Neural progenitor cell (in vitro differentiated cells): Measurements from ENCODE around the gene PFDN6.

ENCODE experiments used
- EZH2 ChIP-seq: fragments of 200-600 bp; sonication (generic); IDR thresholded peaks from 2 replicates; pipeline ENCODE4 v1.6.1; 2017; ENCODE audit warnings: antibody characterized with exemption, mild to moderate bottlenecking, moderate library complexity
- TF ChIP-seq, protein P1 (sequence below): fragments of 200-600 bp; sonication (generic); IDR thresholded peaks from 2 replicates; pipeline ENCODE4 v1.5.1; 2017; ENCODE audit warnings: antibody characterized with exemption, mild to moderate bottlenecking

GRCh38 chr6:33289784-33290315, 449 bp downstream of the PFDN6 start:
- TF ChIP-seq, protein P1, sequence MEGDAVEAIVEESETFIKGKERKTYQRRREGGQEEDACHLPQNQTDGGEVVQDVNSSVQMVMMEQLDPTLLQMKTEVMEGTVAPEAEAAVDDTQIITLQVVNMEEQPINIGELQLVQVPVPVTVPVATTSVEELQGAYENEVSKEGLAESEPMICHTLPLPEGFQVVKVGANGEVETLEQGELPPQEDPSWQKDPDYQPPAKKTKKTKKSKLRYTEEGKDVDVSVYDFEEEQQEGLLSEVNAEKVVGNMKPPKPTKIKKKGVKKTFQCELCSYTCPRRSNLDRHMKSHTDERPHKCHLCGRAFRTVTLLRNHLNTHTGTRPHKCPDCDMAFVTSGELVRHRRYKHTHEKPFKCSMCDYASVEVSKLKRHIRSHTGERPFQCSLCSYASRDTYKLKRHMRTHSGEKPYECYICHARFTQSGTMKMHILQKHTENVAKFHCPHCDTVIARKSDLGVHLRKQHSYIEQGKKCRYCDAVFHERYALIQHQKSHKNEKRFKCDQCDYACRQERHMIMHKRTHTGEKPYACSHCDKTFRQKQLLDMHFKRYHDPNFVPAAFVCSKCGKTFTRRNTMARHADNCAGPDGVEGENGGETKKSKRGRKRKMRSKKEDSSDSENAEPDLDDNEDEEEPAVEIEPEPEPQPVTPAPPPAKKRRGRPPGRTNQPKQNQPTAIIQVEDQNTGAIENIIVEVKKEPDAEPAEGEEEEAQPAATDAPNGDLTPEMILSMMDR = no peak
- TF ChIP-seq EZH2 = no peak
